GM21576 (cell line): ENCODE measurements around the gene TTC9.

Source experiments
- ATAC-seq: cut with Tn5 transposase; IDR thresholded peaks from one replicate; pipeline ENCODE4 v1.9.1; 2021; ENCODE audit warnings: mild to moderate bottlenecking, moderate library complexity; ENCODE audit not compliant: unreplicated experiment

TTC9 gene

DNA sequence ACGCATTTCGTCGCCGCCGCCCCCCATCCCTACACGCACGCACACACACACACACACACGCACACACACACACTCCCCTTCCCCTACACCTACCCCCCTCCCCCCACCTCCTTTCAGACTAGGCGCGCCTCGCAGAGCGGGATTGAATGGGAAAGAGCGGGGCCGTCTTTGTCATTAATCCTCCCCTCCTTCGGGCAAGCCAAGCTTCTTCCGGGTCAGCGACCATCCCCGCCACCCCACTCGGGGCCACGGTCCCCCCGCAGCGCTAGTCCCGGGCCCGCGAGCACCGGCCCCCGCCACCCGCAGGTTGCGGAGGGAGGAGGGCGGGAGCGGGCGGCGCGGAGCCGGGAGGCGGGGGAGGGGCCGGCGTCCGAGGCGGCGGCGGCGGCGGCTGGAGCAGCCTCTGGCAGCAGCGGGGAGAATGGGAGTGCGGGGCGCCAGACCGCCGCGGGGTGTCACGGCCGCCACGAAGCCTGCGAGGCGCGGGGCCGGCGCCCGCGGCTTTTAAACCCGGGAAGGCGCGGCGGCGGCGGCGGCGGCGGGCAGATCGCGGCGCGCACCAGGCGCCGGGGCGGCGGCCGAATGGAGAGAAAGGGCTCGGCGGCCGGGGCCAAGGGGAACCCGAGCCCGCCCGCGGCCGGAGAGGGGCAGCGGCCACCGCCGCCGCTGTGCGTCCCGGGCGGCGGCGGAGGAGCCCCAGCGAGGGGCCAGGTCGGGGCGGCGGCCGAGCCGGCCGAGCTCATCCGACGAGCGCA is at the start of gene TTC9:
TSS of gene TTC9 (plus strand) at position 369 of the 755 bp plus-strand sequence. CDS start at position 583, 214 bp downstream.
- ATAC-seq: peak; percentile 16

- no peak for ATAC-seq
These were observed 47.3 kb upstream of the TTC9 start for GRCh38 chr14:70594461-70594860.

DNA sequence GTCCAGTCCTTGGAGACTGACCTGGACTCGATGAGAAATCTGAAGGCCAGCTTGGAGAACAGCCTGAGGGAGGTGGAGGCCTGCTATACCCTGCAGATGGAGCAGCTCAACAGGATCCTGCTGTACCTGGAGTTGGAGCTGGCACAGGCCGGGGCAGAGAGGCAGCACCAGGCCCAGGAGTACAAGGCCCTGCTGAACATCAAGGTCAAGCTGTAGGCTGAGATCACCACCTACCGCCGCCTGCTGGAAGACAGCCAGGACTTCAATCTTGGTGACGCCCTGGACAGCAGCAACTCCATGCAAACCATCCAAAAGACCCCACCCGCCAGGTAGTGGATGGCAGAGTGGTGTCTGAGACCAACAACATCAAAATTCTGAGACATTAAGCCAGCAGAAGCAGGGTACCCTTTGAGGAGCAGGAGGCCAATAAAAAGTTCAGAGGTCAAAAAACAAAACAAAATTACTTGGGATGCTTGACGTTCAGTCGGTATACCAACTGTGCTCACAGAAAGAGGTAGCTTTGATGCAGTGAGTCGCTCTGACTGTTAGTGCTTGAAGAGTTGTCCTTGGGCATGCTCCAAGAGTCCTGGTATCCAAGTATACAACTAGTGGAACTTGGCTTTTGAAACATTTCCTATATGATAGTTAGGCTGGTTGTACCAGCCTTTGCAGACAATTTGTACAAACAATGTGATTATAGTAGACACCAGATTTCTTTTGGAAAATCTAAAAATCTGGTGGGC is 46.1 kb upstream of the TTC9 start:
- no peak for ATAC-seq

- ATAC-seq: no peak
These were observed 44.0 kb upstream of the TTC9 start for GRCh38 chr14:70597731-70598130.

DNA sequence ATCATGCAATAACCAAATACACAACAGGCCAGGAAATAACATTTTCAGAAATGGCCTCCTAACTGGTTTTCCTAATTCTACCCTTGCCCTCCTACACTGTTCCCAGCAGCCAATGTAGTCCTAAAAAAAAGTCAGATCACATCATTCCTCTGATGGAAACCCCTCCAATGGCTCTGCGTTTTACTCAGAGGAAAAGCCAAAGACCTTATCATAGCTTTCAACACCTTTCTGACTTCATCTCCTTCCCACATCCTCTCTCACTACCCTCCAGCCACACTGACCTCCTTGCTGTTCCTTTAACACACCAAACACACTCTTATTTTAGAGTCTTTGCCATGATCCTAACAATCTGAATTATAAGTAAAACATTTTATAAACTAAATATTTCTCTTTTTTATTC is 42.4 kb upstream of the TTC9 start:
- no peak for ATAC-seq

DNA sequence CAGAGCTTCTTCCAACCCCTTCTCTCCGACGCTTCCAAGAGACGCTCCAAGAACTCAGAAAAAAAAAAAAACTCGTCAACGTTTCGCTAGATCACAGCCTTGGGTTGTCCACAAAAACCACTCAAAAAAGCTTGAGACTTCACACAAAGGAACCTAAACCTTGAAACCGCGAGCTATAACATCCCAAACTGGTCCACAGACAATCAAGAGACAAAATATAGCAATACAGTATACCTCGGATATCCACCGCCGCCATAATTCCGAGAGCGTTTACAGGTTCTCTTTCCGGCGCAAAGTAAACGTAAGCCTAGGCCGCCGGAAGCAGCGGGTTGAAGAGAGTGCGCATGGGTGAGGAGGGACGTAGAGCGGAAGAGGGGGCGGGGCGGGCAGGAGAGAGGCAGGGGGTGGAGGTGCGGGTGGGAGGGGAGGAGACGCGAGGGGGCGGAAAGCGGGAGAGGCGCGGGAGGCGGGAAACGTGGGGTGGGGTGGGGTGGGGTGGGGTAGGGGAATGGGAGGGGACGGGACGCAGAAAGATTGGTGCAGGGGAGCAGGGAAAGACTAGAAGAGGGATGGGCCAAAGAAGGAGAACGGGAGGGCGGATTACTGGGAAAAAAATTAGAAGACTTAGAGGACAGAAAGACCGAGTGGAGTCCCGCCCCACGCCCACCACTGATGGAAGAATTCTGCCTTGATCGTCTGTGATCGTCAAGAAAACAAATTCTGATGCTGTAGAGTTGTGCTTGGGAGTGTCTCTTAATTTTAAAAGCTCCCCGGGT is 41.1 kb upstream of the TTC9 start, which contains the start of gene MED6:
TSS of gene MED6 (minus strand) at position 274 of the 776 bp plus-strand sequence. CDS start at position 256, 18 bp downstream.
- peak; percentile 84 for ATAC-seq

- ATAC-seq: no peak
These were observed 40.6 kb upstream of the TTC9 start for GRCh38 chr14:70601162-70601561.

DNA sequence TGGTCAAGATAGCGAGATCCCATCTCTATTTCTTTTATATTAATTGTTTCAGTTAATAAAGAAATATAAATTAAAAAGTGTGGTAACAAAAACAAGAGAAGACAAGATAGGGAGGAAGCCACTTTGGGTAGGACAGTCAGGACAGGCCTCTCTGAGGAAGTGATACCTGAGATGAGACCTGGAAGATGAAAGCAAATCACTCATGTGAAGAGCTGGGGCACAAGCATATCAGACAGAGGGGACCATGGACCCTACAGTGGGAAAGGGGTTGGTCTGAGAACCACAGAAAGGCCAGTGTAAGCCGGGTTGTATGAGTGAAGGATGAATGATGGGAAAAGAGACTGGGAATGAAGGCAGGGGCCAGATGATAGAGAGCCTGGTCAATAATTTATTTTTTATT is 39.5 kb upstream of the TTC9 start:
- ATAC-seq: peak; percentile 40

GRCh38 chr14:70611216-70611615 is 30.5 kb upstream of the TTC9 start:
- no peak for ATAC-seq

- ATAC-seq: no peak
These were observed 25.1 kb upstream of the TTC9 start for GRCh38 chr14:70616646-70617045.

GRCh38 chr14:70618314-70618713 is 23.4 kb upstream of the TTC9 start:
- ATAC-seq: no peak

GRCh38 chr14:70619708-70620107 is 22.0 kb upstream of the TTC9 start:
- no peak for ATAC-seq

GRCh38 chr14:70622111-70622712 is 19.5 kb upstream of the TTC9 start:
- ATAC-seq: no peak

GRCh38 chr14:70624972-70625371 is 16.7 kb upstream of the TTC9 start:
- no peak for ATAC-seq

GRCh38 chr14:70631948-70632347 is 9.8 kb upstream of the TTC9 start:
- ATAC-seq: no peak

GRCh38 chr14:70635971-70636595 is 5.6 kb upstream of the TTC9 start:
- no peak for ATAC-seq

GRCh38 chr14:70638416-70638815 is 3.3 kb upstream of the TTC9 start:
- no peak for ATAC-seq

DNA sequence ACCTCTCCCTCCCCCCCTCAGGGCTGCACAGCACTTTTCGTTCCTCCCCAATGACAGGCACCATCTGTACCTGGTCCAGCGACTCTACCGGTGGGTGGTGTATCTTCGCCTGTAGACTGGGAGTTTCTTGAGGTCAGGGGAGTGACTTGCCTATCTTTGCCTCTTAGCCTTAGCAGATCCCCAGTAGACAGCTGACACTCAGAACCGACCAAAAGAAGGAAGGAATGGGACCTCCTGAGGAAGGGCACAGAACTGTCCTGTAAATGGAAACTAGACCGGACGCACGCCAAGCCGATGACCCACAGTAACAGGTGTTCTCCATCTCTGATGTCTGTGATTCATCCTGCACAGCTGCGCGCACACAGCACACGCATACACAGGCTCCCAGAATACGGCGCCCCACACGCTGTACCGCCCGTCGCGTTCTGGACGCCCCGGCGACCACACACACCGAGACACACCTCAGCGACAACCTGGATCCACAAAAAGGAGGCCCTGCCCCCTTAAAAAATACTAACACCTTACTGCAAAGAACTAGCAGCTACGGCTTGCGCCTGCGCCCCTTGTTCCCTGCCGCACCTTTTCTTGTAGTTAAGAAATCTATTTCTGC is 673 bp upstream of the TTC9 start:
- ATAC-seq: peak; percentile 64

DNA sequence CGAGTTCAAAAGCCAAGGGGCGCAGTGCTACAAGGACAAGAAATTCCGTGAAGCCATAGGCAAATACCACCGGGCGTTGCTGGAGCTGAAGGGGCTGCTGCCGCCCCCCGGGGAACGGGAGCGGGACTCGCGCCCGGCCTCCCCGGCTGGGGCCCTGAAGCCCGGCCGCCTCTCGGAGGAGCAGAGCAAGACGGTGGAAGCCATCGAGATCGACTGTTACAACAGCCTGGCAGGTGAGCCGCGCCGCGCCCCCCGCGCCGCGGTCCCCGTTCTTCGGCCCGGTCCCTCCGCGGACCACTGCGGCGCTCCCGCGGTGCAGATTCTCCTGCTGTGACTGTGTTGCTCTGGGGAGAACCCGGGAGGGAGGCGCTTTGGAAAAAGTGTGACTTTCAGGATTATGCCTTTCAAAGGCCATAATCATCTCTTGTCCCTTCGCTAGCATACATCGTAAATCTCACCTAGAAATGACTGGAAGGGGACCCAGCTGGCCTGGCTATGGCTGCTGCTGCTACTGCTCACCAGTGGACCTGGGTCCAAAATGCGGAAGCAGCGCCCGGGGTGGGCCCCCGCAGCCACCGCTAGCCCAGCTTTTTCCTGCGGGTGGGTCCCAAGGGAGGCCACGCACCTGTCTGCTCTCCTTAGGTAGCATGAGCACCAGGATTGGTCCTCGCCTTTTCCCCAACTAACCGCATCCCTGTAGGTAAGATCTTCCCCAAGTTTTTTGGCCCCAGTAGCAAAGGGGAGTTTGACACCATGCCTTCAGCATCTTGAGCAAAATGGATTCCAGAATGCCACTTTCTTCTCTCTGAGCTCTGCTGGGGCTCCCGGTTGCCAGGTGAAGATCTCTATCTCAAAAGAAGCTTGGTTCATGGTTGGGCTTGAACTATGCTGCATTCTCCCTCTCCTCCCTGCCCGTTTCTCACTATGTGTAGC is 853 bp downstream of the TTC9 start:
- peak; percentile 41 for ATAC-seq
